Chondrocyte (in vitro differentiated cells): ENCODE measurements around the gene GOLGA6L10. TPM values are rescaled to one million over a fixed set of nuclear protein-coding genes. Genes with fewer than 3 reads are reported as not detected.
"Not testable (repeated sequence)": the region's sequence is repeated elsewhere in the genome, so short reads cannot be mapped to it uniquely, and the experiment has no call there.

Source experiments
- DNase-seq: peaks from one replicate; pipeline ENCODE4 v3.0.0; 2021; ENCODE audit warnings: mixed read lengths, low spot score
- H3K27ac Mint-ChIP-seq: one replicate; pipeline ENCODE4 v1.8.0; 2021; ENCODE audit warnings: mild to moderate bottlenecking, moderate library complexity, mixed read lengths; ENCODE audit not compliant: unreplicated experiment
- H3K27me3 Mint-ChIP-seq: 2 replicates; pipeline ENCODE4 v1.8.0; 2021; ENCODE audit warnings: low read depth, mixed read lengths
- H3K36me3 Mint-ChIP-seq: 2 replicates; pipeline ENCODE4 v1.8.0; 2021; ENCODE audit warnings: low read depth, mixed read lengths
- H3K4me1 Mint-ChIP-seq: 2 replicates; pipeline ENCODE4 v1.8.0; 2021; ENCODE audit warnings: low read depth, mild to moderate bottlenecking, mixed read lengths
- H3K4me3 Mint-ChIP-seq: one replicate; pipeline ENCODE4 v1.8.0; 2021; ENCODE audit warnings: mild to moderate bottlenecking, moderate library complexity, mixed read lengths; ENCODE audit not compliant: unreplicated experiment
- H3K9me3 Mint-ChIP-seq: 2 replicates; pipeline ENCODE4 v1.8.0; 2021; ENCODE audit warnings: low read depth, mixed read lengths
- long read RNA-seq: library from polyadenylated mRNA; stranded (forward); transcript quantifications from one replicate; pipeline ENCODE4 v2.0.0, GENCODE V29; 2021
- total RNA-seq: library from RNA; stranded (reverse); gene quantifications from 3 replicates; pipeline ENCODE4 v1.2.1, GENCODE V29; 2021
- TF ChIP-seq, protein P1 (sequence below): fragments of 200-600 bp; sonication (generic); IDR thresholded peaks from 2 replicates; pipeline ENCODE4 v1.5.0; 2021; ENCODE audit warnings: antibody characterized with exemption, mild to moderate bottlenecking, moderate library complexity

Gene GOLGA6L10, protein sequence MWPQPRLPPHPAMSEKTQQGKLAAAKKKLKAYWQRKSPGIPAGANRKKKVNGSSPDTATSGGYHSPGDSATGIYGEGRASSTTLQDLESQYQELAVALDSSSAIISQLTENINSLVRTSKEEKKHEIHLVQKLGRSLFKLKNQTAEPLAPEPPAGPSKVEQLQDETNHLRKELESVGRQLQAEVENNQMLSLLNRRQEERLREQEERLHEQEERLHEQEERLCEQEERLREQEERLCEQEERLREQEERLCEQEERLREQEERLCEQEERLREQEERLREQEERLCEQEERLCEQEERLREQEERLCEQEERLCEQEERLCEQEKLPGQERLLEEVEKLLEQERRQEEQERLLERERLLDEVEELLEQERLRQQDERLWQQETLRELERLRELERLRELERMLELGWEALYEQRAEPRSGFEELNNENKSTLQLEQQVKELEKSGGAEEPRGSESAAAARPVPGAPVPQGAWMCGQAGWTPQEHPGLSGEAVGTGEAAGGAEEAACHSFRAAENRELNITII
- 1.2 to 2.4 TPM (median 2.0 TPM) in 3 replicates for total RNA-seq
- long read RNA-seq = 0 reads

GRCh38 chr15:82349375-82349774 is at the start of gene GOLGA6L10:
GOLGA6L10 (minus strand) TSS chr15:82349475; CDS start chr15:82349375, 100 bp downstream.
- not testable (repeated sequence) for H3K9me3 Mint-ChIP-seq, H3K4me1 Mint-ChIP-seq, H3K36me3 Mint-ChIP-seq, DNase-seq, H3K27me3 Mint-ChIP-seq, H3K27ac Mint-ChIP-seq, H3K4me3 Mint-ChIP-seq

DNA sequence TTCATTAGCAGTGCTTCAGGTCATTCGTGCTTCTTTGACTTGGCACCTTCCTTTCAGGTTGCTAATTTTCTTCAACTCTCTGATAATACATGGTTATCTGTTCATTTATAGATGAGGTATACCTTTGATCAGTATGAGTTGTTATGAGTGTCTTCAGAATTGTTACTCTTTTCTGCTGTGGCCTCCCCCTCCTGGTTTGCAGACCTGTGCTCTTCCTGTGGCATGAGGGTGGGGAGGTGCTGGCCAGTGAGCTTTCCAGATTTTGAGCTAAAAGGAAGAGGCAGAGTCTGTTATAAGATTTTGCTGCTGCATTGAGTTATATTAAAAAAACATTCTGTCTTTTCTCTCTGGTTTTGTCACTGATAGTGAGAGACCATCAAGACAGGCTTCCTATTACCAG is 49.5 kb upstream of the GOLGA6L10 start:
- H3K36me3 Mint-ChIP-seq = peaks cover 3% of the 10 kb centered on the region
- H3K27ac Mint-ChIP-seq = no peak overlapping the region
- H3K4me1 Mint-ChIP-seq = peaks cover 29% of the 10 kb centered on the region
- no peaks in the 10 kb centered on the region for H3K27me3 Mint-ChIP-seq
- peaks cover 4% of the 10 kb centered on the region for H3K9me3 Mint-ChIP-seq
- TF ChIP-seq, protein P1, sequence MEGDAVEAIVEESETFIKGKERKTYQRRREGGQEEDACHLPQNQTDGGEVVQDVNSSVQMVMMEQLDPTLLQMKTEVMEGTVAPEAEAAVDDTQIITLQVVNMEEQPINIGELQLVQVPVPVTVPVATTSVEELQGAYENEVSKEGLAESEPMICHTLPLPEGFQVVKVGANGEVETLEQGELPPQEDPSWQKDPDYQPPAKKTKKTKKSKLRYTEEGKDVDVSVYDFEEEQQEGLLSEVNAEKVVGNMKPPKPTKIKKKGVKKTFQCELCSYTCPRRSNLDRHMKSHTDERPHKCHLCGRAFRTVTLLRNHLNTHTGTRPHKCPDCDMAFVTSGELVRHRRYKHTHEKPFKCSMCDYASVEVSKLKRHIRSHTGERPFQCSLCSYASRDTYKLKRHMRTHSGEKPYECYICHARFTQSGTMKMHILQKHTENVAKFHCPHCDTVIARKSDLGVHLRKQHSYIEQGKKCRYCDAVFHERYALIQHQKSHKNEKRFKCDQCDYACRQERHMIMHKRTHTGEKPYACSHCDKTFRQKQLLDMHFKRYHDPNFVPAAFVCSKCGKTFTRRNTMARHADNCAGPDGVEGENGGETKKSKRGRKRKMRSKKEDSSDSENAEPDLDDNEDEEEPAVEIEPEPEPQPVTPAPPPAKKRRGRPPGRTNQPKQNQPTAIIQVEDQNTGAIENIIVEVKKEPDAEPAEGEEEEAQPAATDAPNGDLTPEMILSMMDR = no peak
- no peak overlapping the region for H3K4me3 Mint-ChIP-seq
- DNase-seq = no peak

GRCh38 chr15:82397817-82398216 is 48.5 kb upstream of the GOLGA6L10 start:
- H3K4me3 Mint-ChIP-seq = no peak overlapping the region
- H3K36me3 Mint-ChIP-seq = peaks cover 3% of the 10 kb centered on the region
- H3K4me1 Mint-ChIP-seq = peaks cover 37% of the 10 kb centered on the region
- no peak overlapping the region for H3K27ac Mint-ChIP-seq
- TF ChIP-seq, protein P1 = no peak
- no peak for DNase-seq
- peaks cover 4% of the 10 kb centered on the region for H3K9me3 Mint-ChIP-seq
- H3K27me3 Mint-ChIP-seq = no peaks in the 10 kb centered on the region

DNA sequence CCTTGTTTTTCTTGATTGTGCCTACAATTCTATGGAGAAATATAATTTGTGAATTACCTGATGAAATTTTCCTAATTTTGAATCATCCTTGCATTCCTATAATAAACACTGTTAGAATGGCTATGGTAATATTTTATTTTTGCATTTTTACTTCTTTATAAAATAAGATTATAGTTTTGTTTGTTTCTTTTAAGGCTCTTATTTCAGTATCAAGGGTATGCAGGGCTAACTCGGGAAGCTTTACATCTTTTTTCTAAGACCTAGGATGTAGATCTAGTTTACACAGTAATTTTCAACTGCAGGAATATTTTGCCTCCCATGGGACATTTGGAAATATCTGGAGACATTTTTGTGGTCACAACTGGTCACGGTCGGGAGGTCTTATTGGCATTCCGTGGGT is 46.5 kb upstream of the GOLGA6L10 start:
- not testable (repeated sequence) for H3K9me3 Mint-ChIP-seq, H3K27me3 Mint-ChIP-seq, H3K4me3 Mint-ChIP-seq, DNase-seq, H3K36me3 Mint-ChIP-seq
- peaks cover 49% of the 10 kb centered on the region for H3K4me1 Mint-ChIP-seq
- peak overlapping the region; percentile 74 for H3K27ac Mint-ChIP-seq

DNA sequence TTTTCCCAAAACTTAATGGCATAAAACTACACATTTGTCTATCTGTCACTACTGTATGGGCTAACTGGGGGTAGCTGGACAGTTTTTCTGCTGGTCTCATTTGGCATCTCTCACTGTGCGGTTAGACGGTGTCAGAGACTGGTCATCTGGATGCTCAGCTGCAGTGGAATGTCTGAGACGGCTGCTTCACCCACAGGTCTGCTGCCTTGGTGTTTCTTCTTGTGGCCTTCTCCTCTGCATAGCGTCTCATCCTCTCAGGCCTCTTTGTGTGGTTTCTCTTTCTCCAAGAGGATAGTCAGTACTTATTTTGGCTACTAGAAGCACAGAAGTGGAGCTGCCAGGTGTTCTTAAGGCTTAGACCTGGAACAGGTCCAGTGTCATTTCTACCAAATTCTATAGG is 44.4 kb upstream of the GOLGA6L10 start:
- H3K27ac Mint-ChIP-seq = peak overlapping the region; percentile 45
- H3K36me3 Mint-ChIP-seq = peaks cover 3% of the 10 kb centered on the region
- H3K4me1 Mint-ChIP-seq = peaks cover 43% of the 10 kb centered on the region

DNA sequence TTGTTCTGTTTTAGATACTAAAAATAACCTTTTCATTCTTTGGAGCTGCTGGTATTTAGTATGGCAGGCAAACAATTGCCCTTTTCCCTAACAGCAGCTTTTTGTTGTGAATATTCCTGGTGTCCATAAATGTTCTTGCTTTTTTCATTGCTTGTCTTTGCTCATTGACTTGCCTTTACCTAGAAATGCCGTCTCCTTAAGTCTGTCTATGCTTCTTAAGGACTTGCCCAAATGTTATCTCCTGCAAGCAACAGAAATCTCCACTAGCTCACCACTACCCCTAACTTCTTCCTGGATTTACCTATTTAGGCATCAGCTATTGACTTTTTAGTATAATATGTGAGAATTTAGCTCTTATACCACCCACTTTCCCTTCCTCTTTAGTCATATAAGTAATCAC is 42.8 kb upstream of the GOLGA6L10 start:
- not testable (repeated sequence) for DNase-seq, H3K27ac Mint-ChIP-seq, H3K27me3 Mint-ChIP-seq, H3K9me3 Mint-ChIP-seq, H3K4me3 Mint-ChIP-seq, H3K36me3 Mint-ChIP-seq
- peaks cover 40% of the 10 kb centered on the region for H3K4me1 Mint-ChIP-seq

More for the DNA sequence above, 44.4 kb upstream of the GOLGA6L10 start:
- TF ChIP-seq, protein P1 = no peak
- peaks cover 4% of the 10 kb centered on the region for H3K9me3 Mint-ChIP-seq
- H3K27me3 Mint-ChIP-seq = no peaks in the 10 kb centered on the region
- no peak for DNase-seq
- no peak overlapping the region for H3K4me3 Mint-ChIP-seq

DNA sequence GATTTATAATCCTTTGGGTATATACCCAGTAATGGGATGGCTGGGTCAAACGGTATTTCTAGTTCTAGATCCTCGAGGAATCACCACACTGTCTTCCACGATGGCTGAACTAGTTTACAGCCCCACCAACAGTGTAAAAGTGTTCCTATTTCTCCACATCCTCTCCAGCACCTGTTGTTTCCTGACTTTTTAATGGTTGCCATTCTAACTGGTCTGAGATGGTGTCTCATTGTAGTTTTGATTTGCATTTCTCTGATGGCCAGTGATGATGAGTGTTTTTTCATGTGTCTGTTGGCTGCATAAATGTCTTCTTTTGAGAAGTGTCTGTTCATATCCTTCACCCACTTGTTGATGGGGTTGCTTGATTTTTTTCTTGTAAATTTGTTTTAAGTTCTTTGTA is 40.9 kb upstream of the GOLGA6L10 start:
- peaks cover 25% of the 10 kb centered on the region for H3K4me1 Mint-ChIP-seq
- H3K4me3 Mint-ChIP-seq, DNase-seq, H3K9me3 Mint-ChIP-seq, H3K36me3 Mint-ChIP-seq, H3K27me3 Mint-ChIP-seq, H3K27ac Mint-ChIP-seq: not testable (repeated sequence)

GRCh38 chr15:82387209-82387608 is 37.9 kb upstream of the GOLGA6L10 start:
- peaks cover 10% of the 10 kb centered on the region for H3K4me1 Mint-ChIP-seq
- H3K4me3 Mint-ChIP-seq, H3K36me3 Mint-ChIP-seq, DNase-seq, H3K27ac Mint-ChIP-seq, H3K9me3 Mint-ChIP-seq, H3K27me3 Mint-ChIP-seq: not testable (repeated sequence)

DNA sequence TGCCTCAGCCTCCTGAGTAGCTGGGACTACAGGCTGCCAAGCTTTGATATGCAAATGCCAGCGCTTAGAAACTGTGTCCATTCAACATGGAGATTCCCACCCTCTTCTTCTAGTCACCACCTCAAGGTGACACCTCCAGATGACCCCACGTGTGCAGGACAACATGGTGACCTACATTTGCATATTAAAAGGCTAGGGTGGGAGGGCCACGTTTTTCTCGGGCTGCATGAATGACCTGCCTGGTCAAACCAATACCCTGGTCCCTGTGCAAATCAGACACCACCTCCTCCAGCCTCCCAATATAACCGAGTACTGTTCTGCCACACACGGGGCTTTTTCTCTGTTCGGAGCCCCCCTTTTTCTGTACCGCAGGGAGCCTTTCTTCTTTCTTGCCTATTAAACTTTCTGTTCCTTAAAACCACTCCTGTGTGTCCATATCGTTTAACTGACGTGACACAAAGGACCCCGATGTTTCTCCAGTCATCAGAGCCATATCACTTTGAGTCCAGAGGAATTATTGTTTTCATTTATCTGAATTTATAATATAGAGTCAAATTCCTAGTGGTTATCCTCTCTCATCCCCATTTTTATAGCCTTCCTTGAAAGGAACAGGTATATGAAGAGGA is 32.2 kb upstream of the GOLGA6L10 start:
- DNase-seq, H3K27me3 Mint-ChIP-seq, H3K27ac Mint-ChIP-seq, H3K4me1 Mint-ChIP-seq, H3K36me3 Mint-ChIP-seq, H3K4me3 Mint-ChIP-seq, H3K9me3 Mint-ChIP-seq: not testable (repeated sequence)
